Panc1 (cell line): ENCODE results near the gene HOXA10. TPM values are rescaled to one million over a fixed set of nuclear protein-coding genes. Genes with fewer than 3 reads are reported as not detected.

Experiments
- ATAC-seq: fragments of 200-7000 bp; cut with Tn5 transposase; 2 replicates; pipeline ENCODE4 v1.9.1; 2020; ENCODE audit warnings: mild to moderate bottlenecking, moderate library complexity
- BruUV-seq: library from RNA; stranded (reverse); fragments of 400-500 nt; replicated peaks from 2 replicates; lab custom pipeline; 2021; lab: Mats Ljungman, UMichigan
- CTCF ChIA-PET: fragments of 300-600 bp; sonication (Branson Sonifier 250); formaldehyde crosslinking; loops from one replicate; lab custom pipeline; 2022; ENCODE audit warnings: antibody characterized with exemption; lab: Charles Lee
- POLR2A ChIA-PET: fragments of 300-600 bp; sonication (Branson Sonifier 250); formaldehyde crosslinking; loops from one replicate; lab custom pipeline; 2022; ENCODE audit warnings: antibody characterized with exemption; lab: Charles Lee
- DNase-seq: peaks from one replicate; pipeline ENCODE4 v3.0.0-alpha.2; 2010; ENCODE audit warnings: low read depth, low spot score
- H3K27ac ChIP-seq: 2 replicates; pipeline ENCODE4 v1.5.1; 2011; ENCODE audit warnings: mild to moderate bottlenecking, low read length, inconsistent platforms
- H3K27me3 ChIP-seq: fragments of 200-500 bp; sonication (Bioruptor generic); 2 replicates; pipeline ENCODE4 v1.6.0; 2014; ENCODE audit warnings: low read length, inconsistent platforms; ENCODE audit not compliant: control insufficient read depth, insufficient read depth
- H3K36me3 ChIP-seq: fragments of 200-500 bp; sonication (Bioruptor generic); 2 replicates; pipeline ENCODE4 v1.5.1; 2014; ENCODE audit warnings: inconsistent platforms, mild to moderate bottlenecking, low read length, moderate library complexity; ENCODE audit not compliant: control insufficient read depth, insufficient read depth
- H3K4me1 ChIP-seq: 2 replicates; pipeline ENCODE4 v1.5.1; 2011; ENCODE audit warnings: inconsistent platforms, mild to moderate bottlenecking, low read length, moderate library complexity; ENCODE audit not compliant: control insufficient read depth, insufficient read depth
- H3K4me3 ChIP-seq, 2 experiments: 2 replicates each; pipeline ENCODE4 v1.5.1; 2011 to 2012; ENCODE audit warnings: low read depth in 2 of 2, low read length in 2 of 2, mild to moderate bottlenecking in 2 of 2, inconsistent platforms in 1 of 2, moderate library complexity in 1 of 2
- H3K9me3 ChIP-seq: fragments of 200-500 bp; sonication (Bioruptor generic); 2 replicates; pipeline ENCODE4 v1.5.1; 2014; ENCODE audit warnings: low read depth, mild to moderate bottlenecking, inconsistent platforms, low read length, moderate library complexity; ENCODE audit not compliant: control insufficient read depth, insufficient read depth
- CTCF ChIP-seq: fragments of 450-650 bp; IDR thresholded peaks from 2 replicates; pipeline ENCODE4 v1.5.1; 2017; ENCODE audit warnings: mild to moderate bottlenecking
- POLR2AphosphoS5 ChIP-seq: IDR thresholded peaks from 2 replicates; pipeline ENCODE4 v1.6.1; 2012; ENCODE audit warnings: mild to moderate bottlenecking, low read depth, low read length, moderate library complexity
- REST ChIP-seq, 2 experiments: IDR thresholded peaks; 2 replicates each; pipeline ENCODE4 v1.6.1; 2011 to 2012; ENCODE audit warnings: low read depth in 2 of 2, control low read depth in 1 of 2, low read length in 1 of 2, mild to moderate bottlenecking in 1 of 2, moderate library complexity in 1 of 2; ENCODE audit not compliant: insufficient read depth in 1 of 2
- SIN3A ChIP-seq: IDR thresholded peaks from 2 replicates; pipeline ENCODE4 v1.6.1; 2012; ENCODE audit warnings: low read depth, mild to moderate bottlenecking, low read length, moderate library complexity, borderline replicate concordance; ENCODE audit not compliant: insufficient read depth
- TCF7L2 ChIP-seq: IDR thresholded peaks from 2 replicates; pipeline ENCODE4 v1.6.1; 2011; ENCODE audit warnings: mild to moderate bottlenecking, low read depth, low read length, inconsistent platforms
- in situ Hi-C: cut with HindIII; loops from 2 replicates; pipeline ENCODE4 v1.10.0; 2016; ENCODE audit warnings: low sequenced_read_pairs, low pct_unique_long_range_greater_than_20kb
- intact Hi-C: fragments of 100-400 bp; cut with micrococcal nuclease; formaldehyde crosslinking; loops from one replicate; pipeline ENCODE4 v1.10.0; 2022; ENCODE audit not compliant: unreplicated experiment
- total RNA-seq: library from RNA; stranded (reverse); gene quantifications from one replicate; pipeline ENCODE4 v1.2.1, GENCODE V29; 2021; ENCODE audit not compliant: unreplicated experiment

The HOXA10 gene
- total RNA-seq, 1 experiment from 2014 or later, result 0.41 TPM

GRCh38 chr7:27130540-27131389 is 43.4 kb downstream of the HOXA10 start, which contains the start of gene HOXA4:
Gene HOXA4, minus strand, starts transcription at chr7:27130757. Its CDS starts 24 bp downstream, at chr7:27130733.
- BruUV-seq, result no TSS peak
- no peak for DNase-seq
- POLR2A ChIA-PET, result interaction anchor here (0.6 kb wide), 1 partner anchor 33 kb away, joined by 5 read pairs; no protein-coding TSS in a partner anchor

More at GRCh38 chr7:27130540-27131389, 43.4 kb downstream of the HOXA10 start, which contains the start of gene HOXA4:
- in situ Hi-C loops, result no loop called here
- ATAC-seq, result no peak
- Histone ChIP-seq H3K4me3 (no peak within 1 kb of the TSS), H3K9me3 (no peaks in the 10 kb centered on the region), H3K36me3 (no peaks in the 10 kb centered on the region), H3K27ac (peak within 1 kb of the TSS; percentile 98), H3K4me1 (peaks cover 75% of the 10 kb centered on the region), H3K27me3 (no peaks in the 10 kb centered on the region)
- CTCF ChIA-PET, result no interaction called here
- intact Hi-C loops, result no loop called here
- TF ChIP-seq POLR2AphosphoS5 (no peak), TCF7L2 (no peak), SIN3A (no peak), CTCF (no peak), REST (IDR thresholded peaks at IDR 0.05; ENCODE audit: insufficient read depth in 1 of 2, low read depth in 2 of 2, low read length in 1 of 2) (no peak)
